Spleen (tissue), 7 donors: ENCODE measurements around the gene BANP.

Experiments used
- POLR2A ChIP-seq, 3 donors: fragments of 450-650 bp; IDR thresholded peaks; one replicate each; pipeline ENCODE4 v1.5.1; 2017; ENCODE audit warnings: antibody characterized with exemption in 3 of 3, mild to moderate bottlenecking in 1 of 3
- TF ChIP-seq, protein P1 (sequence below), 11 experiments: fragments of 200-600 bp in 7 of 11; fragments of 450-650 bp in 4 of 11; sonication (generic) in 4 of 11; IDR thresholded peaks in 8 of 11; conservative IDR thresholded peaks in 3 of 11; 1 replicate in 7 of 11; 2 replicates in 4 of 11; pipeline versions ENCODE4 v1.4.0 to v1.8.0; 2016 to 2021; ENCODE audit warnings: antibody characterized with exemption in 11 of 11, inconsistent platforms in 4 of 11, mild to moderate bottlenecking in 1 of 11
- donor health status: DM: no; HTN: no; CAD: no; lungs with moderate emphysema.
- donor health status: DM: no; HTN: no; CAD: no.
- donor health status: DM: no; HTN: no; CAD: no.

DNA sequence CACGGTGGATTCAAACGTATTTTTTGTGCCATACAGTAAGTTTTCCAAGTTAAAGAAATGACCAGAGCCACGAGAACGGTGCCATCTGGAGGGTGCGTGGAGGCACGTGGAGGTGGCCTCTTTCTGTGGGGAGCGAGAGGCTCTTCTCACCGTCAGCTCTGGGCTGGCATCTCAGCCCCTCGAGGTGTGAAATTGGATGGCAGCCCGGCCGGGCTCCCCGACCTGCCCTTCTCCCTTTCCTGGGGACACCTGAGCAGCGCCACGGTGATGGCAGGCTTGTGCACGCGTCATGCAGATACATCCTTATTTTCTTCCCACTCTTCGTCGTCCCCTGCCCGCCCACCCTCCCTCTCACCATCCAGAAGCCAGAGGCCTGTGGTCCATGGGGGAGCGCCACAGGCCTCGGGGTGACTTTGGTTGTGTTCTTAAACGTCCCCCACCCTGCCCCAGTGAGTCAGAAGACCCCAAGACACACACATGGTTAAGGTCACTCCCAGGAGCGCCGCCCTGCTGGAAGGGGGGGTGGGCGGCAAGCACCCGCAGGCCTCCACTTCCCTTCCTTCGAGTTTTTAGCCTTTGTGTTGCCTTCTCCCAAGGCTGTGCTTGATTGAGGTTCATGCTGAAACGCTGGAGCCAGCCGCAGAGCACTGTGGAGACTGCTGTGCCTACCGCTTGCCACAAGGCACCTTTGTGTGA, 109.4 kb downstream of the BANP start:
- TF ChIP-seq, protein P1, sequence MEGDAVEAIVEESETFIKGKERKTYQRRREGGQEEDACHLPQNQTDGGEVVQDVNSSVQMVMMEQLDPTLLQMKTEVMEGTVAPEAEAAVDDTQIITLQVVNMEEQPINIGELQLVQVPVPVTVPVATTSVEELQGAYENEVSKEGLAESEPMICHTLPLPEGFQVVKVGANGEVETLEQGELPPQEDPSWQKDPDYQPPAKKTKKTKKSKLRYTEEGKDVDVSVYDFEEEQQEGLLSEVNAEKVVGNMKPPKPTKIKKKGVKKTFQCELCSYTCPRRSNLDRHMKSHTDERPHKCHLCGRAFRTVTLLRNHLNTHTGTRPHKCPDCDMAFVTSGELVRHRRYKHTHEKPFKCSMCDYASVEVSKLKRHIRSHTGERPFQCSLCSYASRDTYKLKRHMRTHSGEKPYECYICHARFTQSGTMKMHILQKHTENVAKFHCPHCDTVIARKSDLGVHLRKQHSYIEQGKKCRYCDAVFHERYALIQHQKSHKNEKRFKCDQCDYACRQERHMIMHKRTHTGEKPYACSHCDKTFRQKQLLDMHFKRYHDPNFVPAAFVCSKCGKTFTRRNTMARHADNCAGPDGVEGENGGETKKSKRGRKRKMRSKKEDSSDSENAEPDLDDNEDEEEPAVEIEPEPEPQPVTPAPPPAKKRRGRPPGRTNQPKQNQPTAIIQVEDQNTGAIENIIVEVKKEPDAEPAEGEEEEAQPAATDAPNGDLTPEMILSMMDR (IDR thresholded peaks at IDR 0.05 in 8 of 11, conservative IDR thresholded peaks at IDR 0.05 in 3 of 11): no peak
- TF ChIP-seq POLR2A (IDR thresholded peaks at IDR 0.05): no peak
